ENCODE measurements around the gene GPC1. TPM values are rescaled to one million over a fixed set of nuclear protein-coding genes. Genes with fewer than 3 reads are reported as not detected.
"Not testable (repeated sequence)": the region's sequence is repeated elsewhere in the genome, so short reads cannot be mapped to it uniquely, and the experiment has no call there.

The GPC1 gene
- total and polyA plus RNA-seq, 4 donors: 28.0 to 66.8 (median 47.5) TPM

- no peak overlapping the region for H3K27ac ChIP-seq (ENCODE audit: low read depth in 1 of 2, low read length in 2 of 2)
- peak in 1 of 2 donors; percentile 60 for DNase-seq
- H3K27me3 ChIP-seq (ENCODE audit: control insufficient read depth in 1 of 2, insufficient read depth in 2 of 2, low read length in 1 of 2): no peaks in the 10 kb centered on the region
- intact Hi-C loops (cut with DNase I): no loop called here
- H3K9me3 ChIP-seq (ENCODE audit: control insufficient read depth, low read length): no peaks in the 10 kb centered on the region
- no peaks in the 10 kb centered on the region for H3K4me1 ChIP-seq (ENCODE audit: control insufficient read depth in 1 of 2, insufficient read depth in 2 of 2, low read length in 2 of 2)
- H3K4me3 ChIP-seq (ENCODE audit: low read length in 2 of 2): no peak overlapping the region
- H3K36me3 ChIP-seq (ENCODE audit: control insufficient read depth in 1 of 2, insufficient read depth in 2 of 2, low read length in 1 of 2): no peaks in the 10 kb centered on the region
- ATAC-seq (ENCODE audit: low FRiP score): no peak
- WGBS, 2 donors: 93 to 95% methylated on average over 25 of the region's 25 CpGs
Measured at GRCh38 chr2:240480834-240481623, 45.6 kb downstream of the GPC1 start.

DNA sequence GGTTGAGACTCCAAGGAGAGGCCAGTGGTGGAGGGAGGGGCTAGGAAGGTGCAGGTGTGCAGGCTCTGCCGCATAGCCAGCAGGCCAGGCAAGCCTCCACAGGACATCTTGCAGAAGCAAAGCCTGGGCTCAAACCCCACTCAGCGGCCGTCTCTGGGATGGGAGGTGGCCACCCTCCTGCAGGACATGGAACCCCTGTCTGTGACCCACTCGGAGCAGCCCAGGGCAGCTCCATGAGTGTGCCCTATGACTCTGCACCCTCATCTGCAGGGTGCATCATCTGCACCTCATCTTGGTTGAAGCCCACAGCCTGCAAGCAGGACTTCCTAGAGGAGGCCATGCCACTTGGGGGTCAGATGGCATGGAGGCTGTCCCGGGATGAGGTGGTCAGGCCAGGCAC, 46.3 kb downstream of the GPC1 start:
- peak; percentile 13 for ATAC-seq (ENCODE audit: low FRiP score)

GRCh38 chr2:240482141-240482540, 46.7 kb downstream of the GPC1 start:
- Histone ChIP-seq H3K27me3 (ENCODE audit: control insufficient read depth in 1 of 2, insufficient read depth in 2 of 2, low read length in 1 of 2) (no peaks in the 10 kb centered on the region), H3K4me1 (ENCODE audit: control insufficient read depth in 1 of 2, insufficient read depth in 2 of 2, low read length in 2 of 2) (no peaks in the 10 kb centered on the region), H3K27ac (ENCODE audit: low read depth in 1 of 2, low read length in 2 of 2) (no peak overlapping the region), H3K36me3 (ENCODE audit: control insufficient read depth in 1 of 2, insufficient read depth in 2 of 2, low read length in 1 of 2) (no peaks in the 10 kb centered on the region), H3K4me3 (ENCODE audit: low read length in 2 of 2) (no peak overlapping the region), H3K9me3 (ENCODE audit: control insufficient read depth, low read length) (no peaks in the 10 kb centered on the region)
- intact Hi-C loops (cut with DNase I): no loop called here
- peak in 1 of 2 donors; percentile 71 for DNase-seq
- peak; percentile 34 for ATAC-seq (ENCODE audit: low FRiP score)
- 91 to 94% methylated on average over 11 of the region's 11 CpGs for WGBS, 2 donors

More for the DNA sequence above, 46.3 kb downstream of the GPC1 start:
- Histone ChIP-seq H3K9me3 (ENCODE audit: control insufficient read depth, low read length) (no peaks in the 10 kb centered on the region), H3K4me3 (ENCODE audit: low read length in 2 of 2) (no peak overlapping the region), H3K27ac (ENCODE audit: low read depth in 1 of 2, low read length in 2 of 2) (no peak overlapping the region), H3K36me3 (ENCODE audit: control insufficient read depth in 1 of 2, insufficient read depth in 2 of 2, low read length in 1 of 2) (no peaks in the 10 kb centered on the region), H3K4me1 (ENCODE audit: control insufficient read depth in 1 of 2, insufficient read depth in 2 of 2, low read length in 2 of 2) (no peaks in the 10 kb centered on the region), H3K27me3 (ENCODE audit: control insufficient read depth in 1 of 2, insufficient read depth in 2 of 2, low read length in 1 of 2) (no peaks in the 10 kb centered on the region)
- intact Hi-C loops (cut with DNase I): no loop called here
- 92% methylated on average over 5 of the region's 5 CpGs for WGBS, 2 donors
- DNase-seq: peak in 1 of 2 donors; percentile 69

DNA sequence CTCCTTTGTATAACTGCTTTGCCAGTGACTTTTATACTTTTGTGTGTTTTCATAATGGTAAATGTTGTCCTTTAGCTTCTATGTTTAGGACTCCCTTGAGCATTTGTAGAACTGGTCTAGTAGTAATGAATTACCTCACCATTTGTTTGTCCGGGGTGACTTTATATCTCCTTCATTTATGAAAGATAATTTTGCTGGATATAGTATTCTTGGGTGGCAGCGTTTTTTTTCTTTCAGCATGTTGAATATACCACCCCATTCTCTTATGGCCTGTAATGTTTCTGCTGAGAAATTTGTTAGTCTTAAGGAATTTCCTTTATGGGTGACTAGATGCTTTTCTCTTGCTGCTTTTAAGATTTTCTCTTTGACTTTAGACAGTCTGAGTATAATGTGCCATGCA, 56.0 kb downstream of the GPC1 start:
- H3K9me3 ChIP-seq (ENCODE audit: control insufficient read depth, low read length): no peaks in the 10 kb centered on the region
- no peaks in the 10 kb centered on the region for H3K27me3 ChIP-seq (ENCODE audit: control insufficient read depth in 1 of 2, insufficient read depth in 2 of 2, low read length in 1 of 2)
- WGBS, 2 donors: 71 to 84% methylated on average over 2 of the region's 2 CpGs
- ATAC-seq (ENCODE audit: low FRiP score) (no peak), DNase-seq (no peak)
- no peak overlapping the region for H3K4me3 ChIP-seq (ENCODE audit: low read length in 2 of 2)
- H3K27ac ChIP-seq (ENCODE audit: low read depth in 1 of 2, low read length in 2 of 2): no peak overlapping the region
- no peaks in the 10 kb centered on the region for H3K36me3 ChIP-seq (ENCODE audit: control insufficient read depth in 1 of 2, insufficient read depth in 2 of 2, low read length in 1 of 2)
- no peaks in the 10 kb centered on the region for H3K4me1 ChIP-seq (ENCODE audit: control insufficient read depth in 1 of 2, insufficient read depth in 2 of 2, low read length in 2 of 2)
- intact Hi-C loops (cut with DNase I): no loop called here

- Histone ChIP-seq H3K27ac (ENCODE audit: low read depth in 1 of 2, low read length in 2 of 2) (no peak overlapping the region), H3K36me3 (ENCODE audit: control insufficient read depth in 1 of 2, insufficient read depth in 2 of 2, low read length in 1 of 2) (no peaks in the 10 kb centered on the region), H3K9me3 (ENCODE audit: control insufficient read depth, low read length) (no peaks in the 10 kb centered on the region), H3K27me3 (ENCODE audit: control insufficient read depth in 1 of 2, insufficient read depth in 2 of 2, low read length in 1 of 2) (no peaks in the 10 kb centered on the region), H3K4me3 (ENCODE audit: low read length in 2 of 2) (no peak overlapping the region), H3K4me1 (ENCODE audit: control insufficient read depth in 1 of 2, insufficient read depth in 2 of 2, low read length in 2 of 2) (no peaks in the 10 kb centered on the region)
- DNase-seq (no peak), ATAC-seq (ENCODE audit: low FRiP score) (no peak)
- intact Hi-C loops (cut with DNase I): no loop called here
- WGBS, 2 donors: 95 to 97% methylated on average over 1 of the region's 1 CpG
Measured at GRCh38 chr2:240494194-240494793, 58.8 kb downstream of the GPC1 start.

GRCh38 chr2:240494942-240495341, 59.5 kb downstream of the GPC1 start:
- H3K27ac ChIP-seq (ENCODE audit: low read depth in 1 of 2, low read length in 2 of 2); intact Hi-C loops (cut with DNase I); ATAC-seq (ENCODE audit: low FRiP score); H3K36me3 ChIP-seq (ENCODE audit: control insufficient read depth in 1 of 2, insufficient read depth in 2 of 2, low read length in 1 of 2); H3K4me1 ChIP-seq (ENCODE audit: control insufficient read depth in 1 of 2, insufficient read depth in 2 of 2, low read length in 2 of 2); H3K4me3 ChIP-seq (ENCODE audit: low read length in 2 of 2); H3K9me3 ChIP-seq (ENCODE audit: control insufficient read depth, low read length); DNase-seq; H3K27me3 ChIP-seq (ENCODE audit: control insufficient read depth in 1 of 2, insufficient read depth in 2 of 2, low read length in 1 of 2): not testable (repeated sequence)
- WGBS, 2 donors: 57 to 66% methylated on average over 11 of the region's 11 CpGs

DNA sequence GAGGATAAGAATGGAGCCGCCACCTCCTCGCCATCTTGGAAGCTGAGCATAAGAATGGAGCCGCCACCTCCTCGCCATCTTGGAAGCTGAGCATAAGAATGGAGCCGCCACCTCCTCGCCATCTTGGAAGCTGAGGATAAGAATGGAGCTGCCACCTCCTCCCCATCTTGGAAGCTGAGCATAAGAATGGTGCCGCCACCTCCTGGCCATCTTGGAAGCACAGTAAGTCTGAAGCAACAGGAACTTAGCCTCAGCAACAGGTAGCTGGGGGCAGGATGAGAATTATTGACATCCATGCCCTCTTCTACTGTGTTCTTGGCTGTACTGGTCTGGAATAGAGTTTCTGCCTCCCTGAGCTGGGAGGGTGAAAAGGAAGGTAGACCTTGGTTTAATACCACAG, 61.6 kb downstream of the GPC1 start:
- H3K36me3 ChIP-seq (ENCODE audit: control insufficient read depth in 1 of 2, insufficient read depth in 2 of 2, low read length in 1 of 2); H3K4me1 ChIP-seq (ENCODE audit: control insufficient read depth in 1 of 2, insufficient read depth in 2 of 2, low read length in 2 of 2); H3K27ac ChIP-seq (ENCODE audit: low read depth in 1 of 2, low read length in 2 of 2); H3K4me3 ChIP-seq (ENCODE audit: low read length in 2 of 2); H3K9me3 ChIP-seq (ENCODE audit: control insufficient read depth, low read length); ATAC-seq (ENCODE audit: low FRiP score); H3K27me3 ChIP-seq (ENCODE audit: control insufficient read depth in 1 of 2, insufficient read depth in 2 of 2, low read length in 1 of 2); intact Hi-C loops (cut with DNase I): not testable (repeated sequence)
- peak in 1 of 2 donors; percentile 27 for DNase-seq
- 97 to 98% methylated on average over 7 of the region's 7 CpGs for WGBS, 2 donors

GRCh38 chr2:240498171-240498957, 62.9 kb downstream of the GPC1 start:
- WGBS, 2 donors: 89% methylated on average over 13 of the region's 13 CpGs

More at GRCh38 chr2:240498171-240498957, 62.9 kb downstream of the GPC1 start:
- peak in 1 of 2 donors; percentile 50 for DNase-seq
- intact Hi-C loops (cut with DNase I): no loop called here
- Histone ChIP-seq H3K4me3 (ENCODE audit: low read length in 2 of 2) (no peak overlapping the region), H3K27ac (ENCODE audit: low read depth in 1 of 2, low read length in 2 of 2) (no peak overlapping the region), H3K9me3 (ENCODE audit: control insufficient read depth, low read length) (no peaks in the 10 kb centered on the region), H3K36me3 (ENCODE audit: control insufficient read depth in 1 of 2, insufficient read depth in 2 of 2, low read length in 1 of 2) (no peaks in the 10 kb centered on the region), H3K4me1 (ENCODE audit: control insufficient read depth in 1 of 2, insufficient read depth in 2 of 2, low read length in 2 of 2) (no peaks in the 10 kb centered on the region), H3K27me3 (ENCODE audit: control insufficient read depth in 1 of 2, insufficient read depth in 2 of 2, low read length in 1 of 2) (no peaks in the 10 kb centered on the region)
- no peak for ATAC-seq (ENCODE audit: low FRiP score)
